Chondrocyte (in vitro differentiated cells): ENCODE measurements around the gene UBR4. TPM values are rescaled to one million over a fixed set of nuclear protein-coding genes. Genes with fewer than 3 reads are reported as not detected.
"Not testable (repeated sequence)": the region's sequence is repeated elsewhere in the genome, so short reads cannot be mapped to it uniquely, and the experiment has no call there.

ENCODE experiments used
- DNase-seq: peaks from one replicate; pipeline ENCODE4 v3.0.0; 2021; ENCODE audit warnings: mixed read lengths, low spot score
- H3K27ac Mint-ChIP-seq: one replicate; pipeline ENCODE4 v1.8.0; 2021; ENCODE audit warnings: mild to moderate bottlenecking, moderate library complexity, mixed read lengths; ENCODE audit not compliant: unreplicated experiment
- H3K27me3 Mint-ChIP-seq: 2 replicates; pipeline ENCODE4 v1.8.0; 2021; ENCODE audit warnings: low read depth, mixed read lengths
- H3K36me3 Mint-ChIP-seq: 2 replicates; pipeline ENCODE4 v1.8.0; 2021; ENCODE audit warnings: low read depth, mixed read lengths
- H3K4me1 Mint-ChIP-seq: 2 replicates; pipeline ENCODE4 v1.8.0; 2021; ENCODE audit warnings: low read depth, mild to moderate bottlenecking, mixed read lengths
- H3K4me3 Mint-ChIP-seq: one replicate; pipeline ENCODE4 v1.8.0; 2021; ENCODE audit warnings: mild to moderate bottlenecking, moderate library complexity, mixed read lengths; ENCODE audit not compliant: unreplicated experiment
- H3K9me3 Mint-ChIP-seq: 2 replicates; pipeline ENCODE4 v1.8.0; 2021; ENCODE audit warnings: low read depth, mixed read lengths
- CTCF ChIP-seq: fragments of 200-600 bp; sonication (generic); IDR thresholded peaks from 2 replicates; pipeline ENCODE4 v1.5.0; 2021; ENCODE audit warnings: antibody characterized with exemption, mild to moderate bottlenecking, moderate library complexity
- total RNA-seq: library from RNA; stranded (reverse); gene quantifications from 3 replicates; pipeline ENCODE4 v1.2.1, GENCODE V29; 2021

The UBR4 gene
- total RNA-seq, 1 donor from 2014 or later = 144 TPM

- no peak for TF ChIP-seq CTCF
- Mint-ChIP-seq H3K27me3 (no peaks in the 10 kb centered on the region), H3K4me1 (no peaks in the 10 kb centered on the region), H3K36me3 (peaks cover 57% of the 10 kb centered on the region), H3K9me3 (no peaks in the 10 kb centered on the region), H3K27ac (no peak overlapping the region), H3K4me3 (no peak overlapping the region)
- no peak for DNase-seq
These were observed 22.2 kb downstream of the UBR4 start for GRCh38 chr1:19187852-19188251.

- H3K4me3 Mint-ChIP-seq = no peak overlapping the region
- TF ChIP-seq CTCF = no peak
- peaks cover 52% of the 10 kb centered on the region for H3K36me3 Mint-ChIP-seq
These were observed 24.1 kb downstream of the UBR4 start for GRCh38 chr1:19186001-19186400.

GRCh38 chr1:19182223-19182622 is 27.8 kb downstream of the UBR4 start:
- Mint-ChIP-seq H3K9me3 (no peaks in the 10 kb centered on the region), H3K27me3 (no peaks in the 10 kb centered on the region), H3K4me1 (no peaks in the 10 kb centered on the region), H3K36me3 (peaks cover 48% of the 10 kb centered on the region), H3K4me3 (no peak overlapping the region), H3K27ac (no peak overlapping the region)
- TF ChIP-seq CTCF = no peak
- no peak for DNase-seq

More at GRCh38 chr1:19186001-19186400, 24.1 kb downstream of the UBR4 start:
- Mint-ChIP-seq H3K9me3 (no peaks in the 10 kb centered on the region), H3K27ac (no peak overlapping the region), H3K4me1 (no peaks in the 10 kb centered on the region), H3K27me3 (no peaks in the 10 kb centered on the region)
- DNase-seq = no peak

GRCh38 chr1:19180265-19180657 is 29.8 kb downstream of the UBR4 start:
- H3K36me3 Mint-ChIP-seq = peaks cover 46% of the 10 kb centered on the region
- not testable (repeated sequence) for H3K4me3 Mint-ChIP-seq, H3K4me1 Mint-ChIP-seq, DNase-seq, H3K9me3 Mint-ChIP-seq, H3K27ac Mint-ChIP-seq, H3K27me3 Mint-ChIP-seq

- peaks cover 44% of the 10 kb centered on the region for H3K36me3 Mint-ChIP-seq
- peak; percentile 65 for TF ChIP-seq CTCF
- no peak for DNase-seq
These were observed 30.3 kb downstream of the UBR4 start for GRCh38 chr1:19179597-19180264.

More at GRCh38 chr1:19179597-19180264, 30.3 kb downstream of the UBR4 start:
- Mint-ChIP-seq H3K9me3 (no peaks in the 10 kb centered on the region), H3K27me3 (no peaks in the 10 kb centered on the region), H3K4me3 (no peak overlapping the region), H3K4me1 (no peaks in the 10 kb centered on the region), H3K27ac (no peak overlapping the region)
